Dedifferentiated amniotic fluid mesenchymal stem cell (primary cell): ENCODE results near the gene ARRB1.
"Not testable (repeated sequence)": the region's sequence is repeated elsewhere in the genome, so short reads cannot be mapped to it uniquely, and the experiment has no call there.

Experiments
- DNase-seq: peaks from one replicate; pipeline ENCODE4 v3.0.0-alpha.2; 2016; ENCODE audit errors: extremely low spot score

ARRB1 gene

DNA sequence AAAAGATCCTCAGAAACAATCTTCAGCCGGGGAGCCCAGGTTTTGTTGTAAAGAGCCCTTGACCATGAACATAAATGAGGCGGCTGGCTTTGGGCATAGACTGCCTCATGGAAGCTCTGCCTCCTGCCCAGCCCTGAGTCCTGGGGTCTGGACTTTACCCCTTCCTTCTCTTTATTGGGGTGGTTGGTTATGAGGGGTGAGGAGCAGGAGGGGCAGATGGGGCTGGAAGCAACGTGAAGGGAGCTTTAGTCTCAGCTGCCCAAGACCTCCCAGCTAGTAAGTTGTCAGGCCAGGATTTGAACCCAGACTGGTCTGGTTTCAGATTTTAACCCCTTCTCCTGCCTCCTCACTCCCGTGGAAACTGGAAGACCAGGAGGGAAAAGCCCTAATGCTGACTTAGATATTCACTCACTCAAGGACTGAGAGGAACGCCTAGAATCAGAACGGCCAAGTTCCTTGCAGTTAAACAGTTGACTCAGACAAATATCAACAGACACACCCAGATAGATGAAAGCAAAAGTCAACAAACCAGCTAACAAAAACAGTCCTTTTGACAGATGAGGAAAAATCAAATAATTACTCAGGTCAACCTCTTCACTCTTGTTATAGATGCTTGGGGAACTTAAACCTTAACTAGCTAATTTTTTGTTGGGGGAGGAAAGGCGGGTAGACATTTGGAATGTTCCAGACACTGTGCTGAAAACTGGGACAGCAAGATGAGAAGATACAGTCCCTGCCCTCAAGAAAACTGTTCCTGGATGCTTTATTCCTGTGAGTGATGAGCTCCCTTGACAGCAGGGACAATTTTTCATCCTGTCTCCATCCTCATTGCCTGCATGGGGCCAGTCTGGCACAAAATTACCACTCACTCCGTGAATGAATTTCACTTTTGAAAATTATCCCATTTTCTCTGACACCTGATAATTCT is 20.8 kb upstream of the ARRB1 start:
- DNase-seq = peak; percentile 51

DNA sequence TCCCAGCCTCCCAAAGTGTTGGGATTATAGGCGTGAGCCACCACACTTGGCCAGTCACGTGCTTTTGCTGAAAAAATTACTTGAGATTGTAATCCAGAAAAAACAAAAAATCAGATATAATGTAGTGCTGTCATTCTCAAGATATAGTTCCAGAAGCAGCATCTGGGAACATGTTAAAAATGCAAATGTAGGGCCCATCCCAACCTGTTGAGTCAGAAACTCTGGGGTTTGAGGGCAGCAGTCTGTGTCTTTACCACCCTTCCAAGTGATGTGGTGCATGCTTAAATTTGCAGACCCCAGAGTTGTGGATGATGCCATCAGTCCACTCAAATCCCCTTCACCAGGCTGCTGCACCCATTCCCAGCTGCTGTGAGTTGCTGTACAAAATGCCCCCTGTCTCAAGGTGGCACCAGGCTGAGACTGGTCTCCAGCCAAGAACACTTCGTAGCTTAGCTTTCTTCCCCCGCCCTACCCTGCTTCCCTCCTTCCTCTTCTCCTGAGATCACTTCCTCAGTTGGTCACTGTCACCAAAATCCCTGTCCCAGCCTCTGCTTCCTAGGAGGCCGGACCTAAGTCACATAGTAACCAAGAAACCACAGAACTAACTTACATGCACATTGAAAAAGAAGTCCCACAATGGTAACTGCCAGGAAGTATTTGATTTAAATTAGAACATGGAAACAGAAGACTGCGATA is 18.2 kb upstream of the ARRB1 start:
- DNase-seq = no peak

GRCh38 chr11:75366826-75367225 is 15.4 kb upstream of the ARRB1 start:
- not testable (repeated sequence) for DNase-seq

GRCh38 chr11:75365711-75366181 is 14.3 kb upstream of the ARRB1 start:
- no peak for DNase-seq

GRCh38 chr11:75362285-75362684 is 10.8 kb upstream of the ARRB1 start:
- DNase-seq = not testable (repeated sequence)

GRCh38 chr11:75356613-75357012 is 5.2 kb upstream of the ARRB1 start:
- DNase-seq = no peak

- DNase-seq = no peak
Observed at GRCh38 chr11:75355051-75355450, 3.6 kb upstream of the ARRB1 start.

GRCh38 chr11:75352588-75353206 is 1.2 kb upstream of the ARRB1 start:
- DNase-seq = no peak

DNA sequence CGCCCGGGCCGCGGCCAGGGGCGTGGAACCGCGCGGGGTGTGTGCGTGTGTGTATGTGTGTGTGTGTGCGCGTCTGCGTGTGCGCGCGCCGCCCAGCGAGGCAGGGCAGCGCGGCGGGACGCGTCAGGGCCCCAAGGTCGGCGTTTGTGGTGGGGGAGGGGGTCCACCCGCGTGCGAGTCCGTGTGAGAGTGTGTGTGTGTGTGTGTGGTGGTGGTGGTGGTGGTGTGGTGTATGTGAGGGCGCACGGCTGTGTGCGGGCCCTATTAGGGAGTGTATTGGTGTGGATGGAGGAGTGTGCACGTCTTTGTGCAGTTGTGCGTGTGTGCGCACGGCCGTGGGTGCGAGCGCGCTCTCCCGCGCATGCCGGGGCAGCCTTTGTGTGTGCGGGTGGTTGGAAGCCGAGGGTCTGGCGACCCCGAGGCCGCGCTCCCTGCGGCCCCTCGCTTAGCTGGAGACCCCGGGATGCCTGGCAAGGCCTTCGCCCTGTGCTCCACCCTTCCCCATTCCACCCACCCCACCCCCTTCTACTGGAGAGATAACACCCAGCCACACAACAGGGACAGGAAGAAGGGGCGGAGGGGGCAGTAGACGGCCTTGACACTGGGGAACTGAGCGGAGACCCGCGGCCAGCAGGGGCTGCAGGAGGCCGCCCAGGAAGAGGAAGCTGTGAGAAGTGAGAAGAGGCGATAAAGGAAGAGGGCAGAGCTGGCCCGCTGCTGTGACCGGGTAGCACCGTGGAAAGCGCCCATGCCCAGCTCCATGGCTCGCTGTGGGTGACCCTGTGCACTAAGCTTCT is 528 bp upstream of the ARRB1 start:
- DNase-seq = no peak

GRCh38 chr11:75350743-75351540 is 519 bp downstream of the ARRB1 start:
- peak; percentile 16 for DNase-seq

DNA sequence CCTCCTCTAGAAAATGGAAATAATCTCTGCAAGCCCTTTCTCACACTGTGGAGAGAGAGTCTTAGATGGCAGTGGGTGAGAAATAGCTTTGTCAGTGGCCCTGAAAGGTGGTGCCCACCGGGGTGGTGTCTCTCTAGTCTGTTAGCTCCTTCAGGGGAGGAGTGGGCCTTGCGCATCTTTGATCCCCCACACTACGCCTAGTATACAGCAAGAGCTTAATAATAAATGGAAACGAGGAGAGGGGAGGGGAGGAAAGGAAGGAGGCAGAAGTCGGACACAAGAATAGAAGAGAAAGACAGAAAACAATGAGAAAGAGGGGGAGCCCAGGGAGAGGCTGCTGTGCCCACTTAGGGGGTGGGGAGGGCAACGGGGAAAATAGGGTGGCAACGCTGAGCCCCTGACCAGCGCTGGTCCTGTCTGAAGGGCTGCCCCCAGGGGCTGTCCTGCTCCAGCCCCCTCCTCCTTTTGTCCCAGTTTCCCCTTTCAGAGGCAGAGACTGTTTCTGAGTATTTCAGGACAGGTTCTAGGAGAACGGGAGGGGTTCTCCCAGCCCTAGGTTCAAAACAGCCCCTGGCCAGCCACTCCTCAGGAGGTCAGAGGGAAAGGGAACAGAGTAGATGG is 1.2 kb downstream of the ARRB1 start:
- no peak for DNase-seq

DNA sequence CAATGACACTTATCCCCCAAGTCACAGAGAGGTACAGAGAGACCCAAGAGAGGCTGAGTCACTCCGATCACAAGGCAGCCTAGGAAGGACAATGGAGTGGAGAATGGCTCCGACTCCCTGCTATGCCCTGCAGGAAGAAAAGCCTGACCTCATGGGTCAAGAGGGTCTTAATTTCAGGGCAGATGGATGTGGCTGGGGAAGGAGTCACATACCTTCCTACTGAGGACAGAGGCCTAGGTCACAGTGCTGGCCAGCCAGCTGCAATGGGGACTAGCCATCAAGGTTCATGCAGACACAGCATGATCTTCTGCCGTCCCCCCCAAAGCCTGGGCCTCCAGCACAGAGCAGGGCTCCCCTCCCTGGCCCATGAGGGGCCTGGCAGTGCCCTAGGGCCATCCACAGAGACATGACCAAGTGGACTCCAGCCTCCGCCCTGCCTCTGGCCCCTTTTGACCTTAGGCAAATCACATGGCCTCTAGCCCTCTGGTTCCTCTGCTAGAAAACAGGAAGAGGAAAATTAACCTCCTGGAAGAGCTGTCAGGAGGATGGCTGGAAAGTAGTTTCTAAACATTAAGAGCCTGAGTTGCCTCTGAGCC is 1.8 kb downstream of the ARRB1 start:
- no peak for DNase-seq

- peak; percentile 81 for DNase-seq
Observed at GRCh38 chr11:75347781-75348566, 3.5 kb downstream of the ARRB1 start.

DNA sequence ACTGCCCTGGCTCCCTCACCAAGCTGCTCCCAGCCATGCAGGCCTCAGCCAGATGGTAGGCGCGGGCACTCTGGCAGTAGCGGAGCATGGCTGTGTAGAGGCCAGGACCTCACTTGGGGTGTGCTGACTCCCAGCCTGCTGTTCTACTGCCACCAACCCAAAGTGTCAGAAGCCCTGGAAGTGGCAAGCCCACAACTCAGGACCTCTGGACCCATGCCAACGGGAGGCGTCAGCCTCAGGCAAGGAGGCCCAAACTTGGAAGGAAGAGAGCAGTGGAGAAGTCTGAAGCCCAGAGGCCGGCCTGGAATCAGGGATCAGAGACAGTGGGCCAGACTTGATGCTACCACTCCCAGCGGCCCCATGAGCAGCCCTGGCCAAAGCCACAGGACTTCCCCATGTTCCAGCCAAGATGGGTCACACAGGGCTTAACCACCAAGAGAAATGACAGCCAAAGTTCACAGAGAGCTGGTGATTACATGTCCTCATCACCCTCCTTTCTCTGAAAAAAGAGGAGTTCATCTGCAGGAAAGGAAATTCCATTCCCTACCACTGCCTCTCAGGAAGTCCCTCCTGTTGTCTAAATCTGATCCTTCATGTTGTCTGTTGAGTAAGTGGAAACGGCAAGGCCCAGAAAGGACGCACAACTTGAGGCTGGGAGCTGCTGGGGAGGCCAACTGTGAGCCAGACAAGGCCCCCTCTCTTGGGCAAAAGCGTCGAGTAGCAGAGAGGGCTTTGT is 4.4 kb downstream of the ARRB1 start:
- DNase-seq = no peak

GRCh38 chr11:75346296-75346695 is 5.2 kb downstream of the ARRB1 start:
- no peak for DNase-seq

DNA sequence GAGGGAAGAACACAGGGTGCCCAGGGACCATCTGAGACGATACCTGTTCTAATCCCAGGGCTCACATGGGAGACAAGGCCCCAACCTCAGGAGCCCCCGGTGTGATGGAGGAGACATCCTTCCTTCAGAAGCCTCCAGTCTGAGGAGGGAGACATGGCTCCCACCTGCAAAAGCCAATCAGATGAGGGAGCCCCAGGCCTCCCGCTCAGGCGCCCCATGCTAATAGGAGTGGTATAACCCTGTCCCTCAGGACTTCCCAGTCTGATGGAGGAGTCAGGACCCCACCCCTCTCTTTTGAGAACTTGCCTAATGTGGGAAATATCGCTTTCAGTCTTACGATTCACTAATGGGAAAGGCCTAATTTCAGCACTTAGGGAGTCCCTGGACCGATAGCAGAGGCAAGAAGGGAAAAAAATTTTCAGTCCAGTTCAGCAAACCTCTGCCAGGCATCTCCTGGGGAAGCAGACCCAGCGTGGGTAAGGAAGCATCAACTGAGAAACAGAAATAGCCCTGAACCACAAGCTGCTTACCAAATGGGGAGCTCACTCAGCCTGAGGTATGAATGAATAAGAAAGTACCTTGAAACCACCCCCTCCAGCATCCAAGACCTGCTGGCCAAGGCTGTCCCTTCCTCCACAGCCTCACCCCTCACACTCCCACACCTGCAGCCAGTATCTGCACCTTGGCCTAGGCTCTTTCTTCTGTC is 5.9 kb downstream of the ARRB1 start:
- no peak for DNase-seq

DNA sequence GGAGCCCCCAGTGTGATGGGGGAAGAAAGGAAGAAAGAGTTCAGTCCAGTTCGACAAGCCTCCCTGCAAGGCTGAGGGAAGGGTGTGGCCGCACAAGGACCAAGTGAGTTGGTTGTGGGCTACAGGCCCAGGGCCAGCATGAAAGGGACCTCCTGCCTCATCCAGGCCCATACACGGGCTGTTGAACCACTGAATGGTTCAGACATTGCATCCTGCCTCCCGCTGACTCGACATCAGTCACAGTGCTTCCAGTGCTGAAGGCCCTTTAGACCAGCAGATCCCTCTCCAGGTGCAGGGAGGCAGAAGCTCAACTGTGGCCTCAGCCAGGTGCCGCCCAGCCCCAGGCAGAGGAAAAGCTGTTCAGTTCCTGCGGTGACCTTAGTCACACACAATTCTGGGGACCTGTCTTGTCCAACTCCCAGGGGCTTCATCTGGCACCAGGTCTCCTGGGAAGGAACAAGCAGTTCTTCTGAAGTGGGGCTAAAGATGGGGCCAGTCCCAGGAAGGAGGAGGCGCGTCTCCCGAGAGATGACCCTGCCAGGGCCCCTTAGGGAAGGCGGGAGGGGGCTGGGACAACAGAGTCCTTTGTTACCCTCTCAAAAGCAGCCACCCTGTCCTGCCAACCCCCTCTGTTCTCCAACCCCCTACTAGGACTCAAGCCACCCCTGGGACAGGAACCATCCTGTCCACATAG is 6.6 kb downstream of the ARRB1 start:
- no peak for DNase-seq
